ENCODE results near the gene PREB.
"Not testable (repeated sequence)": the region's sequence is repeated elsewhere in the genome, so short reads cannot be mapped to it uniquely, and the experiment has no call there.

The PREB gene, protein sequence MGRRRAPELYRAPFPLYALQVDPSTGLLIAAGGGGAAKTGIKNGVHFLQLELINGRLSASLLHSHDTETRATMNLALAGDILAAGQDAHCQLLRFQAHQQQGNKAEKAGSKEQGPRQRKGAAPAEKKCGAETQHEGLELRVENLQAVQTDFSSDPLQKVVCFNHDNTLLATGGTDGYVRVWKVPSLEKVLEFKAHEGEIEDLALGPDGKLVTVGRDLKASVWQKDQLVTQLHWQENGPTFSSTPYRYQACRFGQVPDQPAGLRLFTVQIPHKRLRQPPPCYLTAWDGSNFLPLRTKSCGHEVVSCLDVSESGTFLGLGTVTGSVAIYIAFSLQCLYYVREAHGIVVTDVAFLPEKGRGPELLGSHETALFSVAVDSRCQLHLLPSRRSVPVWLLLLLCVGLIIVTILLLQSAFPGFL

DNA sequence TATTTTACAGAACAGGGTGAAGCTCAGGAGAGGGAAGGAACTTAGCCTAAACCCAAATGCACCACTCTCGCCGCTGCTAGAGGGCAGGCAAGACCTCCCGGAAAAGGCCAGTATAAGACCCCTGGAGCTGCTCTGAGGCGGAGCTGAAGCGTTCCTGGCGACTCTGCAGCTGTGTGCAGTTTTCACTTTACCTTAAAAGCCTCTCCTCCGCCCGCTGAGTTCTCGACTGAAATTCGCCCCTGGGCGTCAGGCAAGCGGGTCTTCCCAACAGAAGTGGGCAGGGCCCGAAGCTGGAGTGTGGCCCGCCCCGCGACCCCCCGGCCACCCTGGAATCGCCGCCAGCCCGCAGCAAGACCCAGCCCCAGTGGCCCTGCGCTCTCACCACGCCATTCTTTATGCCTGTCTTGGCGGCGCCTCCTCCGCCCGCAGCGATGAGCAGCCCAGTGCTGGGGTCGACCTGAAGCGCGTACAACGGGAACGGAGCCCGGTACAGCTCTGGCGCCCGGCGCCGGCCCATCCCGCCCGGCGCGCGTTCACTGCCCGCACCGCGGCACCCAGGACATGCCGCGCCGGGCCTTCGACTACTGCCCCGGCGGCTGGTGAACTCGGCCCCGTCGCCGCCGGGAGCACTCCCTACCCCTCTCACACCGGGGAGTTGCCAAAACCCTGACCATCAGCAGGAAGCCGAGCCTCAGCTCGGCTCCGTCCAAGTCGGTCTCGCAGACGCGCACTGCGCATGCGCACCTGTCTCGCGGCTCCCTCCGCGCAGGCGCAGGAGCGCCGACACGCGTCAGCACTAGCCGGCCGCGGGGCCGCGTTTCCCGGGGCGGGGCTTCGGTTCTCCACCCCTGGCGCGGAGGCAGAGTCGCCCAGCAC, at the start of gene PREB:
PREB (minus strand) TSS at position 732 of the 876 bp plus-strand sequence; CDS start at position 517, 215 bp downstream.
- peak; percentile 97 for DNase-seq (ENCODE audit: low read depth, low spot score)

DNA sequence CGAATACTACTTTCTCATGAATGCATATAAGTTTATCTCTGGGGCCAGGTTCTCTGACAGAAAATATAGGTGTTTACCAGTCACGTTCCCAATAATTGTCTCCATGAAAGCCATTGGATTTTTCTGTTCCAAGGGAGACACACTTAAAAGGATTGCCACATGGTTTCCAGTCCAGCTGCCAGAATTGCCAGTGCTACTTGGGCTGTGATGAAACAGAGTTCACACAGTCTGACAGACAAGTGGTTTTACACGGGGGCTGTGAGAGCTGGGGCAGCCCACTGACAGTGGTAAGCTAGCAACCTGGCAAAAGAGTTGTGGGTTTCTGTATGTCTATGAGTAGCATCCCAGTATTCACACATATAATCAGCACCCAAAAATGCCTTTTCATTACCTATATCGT, 49.7 kb upstream of the PREB start:
- DNase-seq (ENCODE audit: low read depth, low spot score), result no peak

DNA sequence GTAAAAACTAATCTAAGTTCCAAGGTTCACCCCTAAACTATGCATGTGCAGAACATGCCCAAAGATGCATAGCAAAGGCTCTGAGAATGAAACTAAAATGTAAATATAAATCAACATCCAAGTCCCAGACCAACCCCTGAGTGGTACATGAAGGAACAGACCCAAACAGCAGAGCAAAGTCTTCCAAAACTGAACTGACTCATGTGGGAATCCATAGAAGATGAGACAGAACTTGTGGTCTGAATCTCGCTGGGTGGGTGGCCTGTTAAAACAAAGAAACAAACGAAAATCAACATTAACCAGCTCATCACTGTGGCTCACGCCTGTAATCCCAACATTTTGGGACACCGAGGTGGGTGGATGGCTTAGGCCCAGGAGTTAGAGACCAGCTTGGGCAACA, 47.9 kb upstream of the PREB start:
- no peak for DNase-seq (ENCODE audit: low read depth, low spot score)

DNA sequence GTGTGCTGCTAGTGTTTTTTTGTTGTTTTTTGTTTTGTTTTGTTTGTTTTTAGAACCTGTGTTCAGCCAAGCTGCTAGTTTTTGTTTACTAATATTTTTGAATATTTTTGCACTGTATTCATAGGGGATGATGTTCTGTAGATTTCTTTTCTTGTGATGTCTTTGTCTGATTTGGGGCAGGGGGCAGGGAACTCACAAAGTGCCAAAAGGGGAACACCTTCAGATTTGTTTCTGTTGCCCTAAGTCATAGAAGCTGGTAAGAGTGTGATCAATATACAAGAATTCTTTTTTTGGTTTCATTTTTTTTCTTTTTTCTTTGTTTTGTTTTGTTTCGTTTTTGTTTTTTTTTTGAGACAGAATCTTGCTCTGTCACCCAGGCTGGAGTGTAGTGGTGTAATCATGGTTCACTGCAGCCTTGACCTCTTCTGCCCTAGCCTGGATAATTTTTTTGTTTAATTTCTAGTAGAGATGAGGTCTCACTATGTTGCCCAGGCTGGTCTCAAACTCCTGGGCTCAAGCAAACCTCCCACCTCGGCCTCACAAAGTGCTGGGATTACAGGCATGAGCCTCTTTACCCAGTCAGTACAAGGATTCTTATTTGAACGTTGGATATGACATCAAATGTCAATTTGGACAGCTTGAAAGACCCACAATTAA, 45.0 kb upstream of the PREB start:
- DNase-seq (ENCODE audit: low read depth, low spot score), result no peak

DNA sequence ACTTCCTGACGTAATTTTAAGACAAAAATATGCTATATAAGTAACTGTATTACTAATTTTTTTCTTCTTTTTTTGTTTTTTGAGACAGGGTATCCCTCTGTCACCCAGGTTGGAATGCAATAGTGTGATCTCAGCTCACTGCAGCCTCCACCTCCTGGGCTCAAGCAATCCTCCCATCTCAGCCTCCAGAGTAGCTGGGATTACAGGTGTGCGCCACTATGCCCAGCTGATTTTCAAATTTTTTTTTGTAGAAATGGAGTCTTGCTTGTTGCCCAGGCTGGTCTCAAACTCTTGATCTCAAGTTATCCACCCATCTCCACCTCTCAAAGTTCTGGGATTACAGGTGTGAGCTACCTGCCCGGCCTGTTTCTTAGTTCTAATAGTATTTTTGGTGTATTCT, 44.0 kb upstream of the PREB start:
- DNase-seq (ENCODE audit: low read depth, low spot score), result no peak

DNA sequence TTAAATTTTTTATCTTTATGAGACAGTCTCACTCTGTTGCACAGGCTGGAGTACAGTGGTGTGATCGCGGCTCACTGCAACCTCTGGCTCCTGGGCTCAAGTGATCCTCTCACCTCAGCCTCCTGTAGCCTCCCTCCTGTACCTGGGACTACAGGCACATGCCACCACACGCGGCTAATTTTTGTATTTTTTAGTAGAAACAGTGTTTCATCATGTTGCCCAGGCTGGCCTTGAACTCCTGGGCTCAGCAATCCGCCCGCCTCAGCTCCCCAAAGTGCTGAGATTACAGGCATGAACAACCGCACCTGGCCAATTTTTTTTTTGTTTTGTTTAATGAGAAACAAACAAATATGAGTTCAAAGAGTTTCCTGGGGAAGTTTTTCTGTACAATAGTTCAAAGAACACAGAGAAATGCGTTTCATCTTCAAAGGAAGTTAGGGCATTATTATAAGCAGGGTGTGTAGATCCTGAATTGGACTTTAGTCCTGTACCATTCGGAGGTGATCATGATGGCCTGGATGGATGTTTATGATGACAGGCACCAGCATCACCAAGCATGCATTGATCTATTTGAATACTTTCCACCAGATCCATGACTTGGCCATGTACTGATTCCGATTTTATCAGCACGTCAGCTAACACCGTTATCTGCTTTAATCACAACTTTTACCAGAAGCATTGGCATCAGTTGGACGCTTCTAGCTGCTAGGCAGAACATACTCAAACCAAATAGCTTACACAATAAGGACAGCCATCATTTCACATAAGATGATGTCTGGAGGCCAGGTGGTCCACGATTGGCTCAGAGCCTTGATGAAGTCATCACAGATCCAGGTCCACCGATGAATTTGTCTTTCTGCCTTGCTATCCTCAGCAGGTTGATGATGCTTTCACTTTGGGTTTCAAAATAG, 43.3 kb upstream of the PREB start:
- no peak for DNase-seq (ENCODE audit: low read depth, low spot score)

DNA sequence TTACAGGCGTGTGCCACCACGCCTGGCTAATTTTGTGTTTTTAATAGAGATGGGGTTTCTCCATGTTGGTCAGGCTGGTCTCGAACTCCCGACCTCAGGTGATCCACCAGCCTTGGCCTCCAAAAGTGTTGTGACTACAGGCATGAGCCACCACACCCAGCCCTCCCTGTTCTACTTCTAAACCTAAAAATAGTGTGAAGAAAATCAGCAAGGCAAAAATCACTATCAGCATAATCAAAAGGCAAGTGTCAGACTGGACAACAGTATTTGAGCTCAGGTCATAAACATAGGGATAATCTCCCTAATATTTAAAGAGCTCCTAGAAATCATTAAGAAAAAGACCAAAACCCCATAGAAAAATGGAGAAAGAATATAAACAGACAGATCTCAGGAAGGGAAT, 41.3 kb upstream of the PREB start:
- not testable (repeated sequence) for DNase-seq (ENCODE audit: low read depth, low spot score)

DNA sequence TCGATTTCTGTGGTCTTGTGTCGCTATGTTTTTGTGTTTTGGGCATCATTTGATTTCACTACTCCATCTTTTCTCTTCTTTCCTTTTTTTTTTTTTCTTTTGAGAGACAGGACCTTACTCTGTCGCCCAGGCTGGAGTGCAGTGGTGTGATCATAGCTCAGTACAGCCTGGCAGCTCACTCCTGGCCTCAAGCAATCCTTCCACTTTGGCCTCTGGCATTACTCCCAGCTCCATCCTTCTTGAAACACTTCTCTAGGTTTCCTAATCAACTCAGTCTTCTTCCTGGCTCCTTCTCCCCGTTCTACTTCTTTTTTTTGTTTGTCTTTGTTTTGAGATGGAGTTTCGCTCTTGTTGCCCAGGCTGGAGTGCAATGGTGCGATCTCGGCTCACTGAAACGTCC, 40.9 kb upstream of the PREB start:
- no peak for DNase-seq (ENCODE audit: low read depth, low spot score)

DNA sequence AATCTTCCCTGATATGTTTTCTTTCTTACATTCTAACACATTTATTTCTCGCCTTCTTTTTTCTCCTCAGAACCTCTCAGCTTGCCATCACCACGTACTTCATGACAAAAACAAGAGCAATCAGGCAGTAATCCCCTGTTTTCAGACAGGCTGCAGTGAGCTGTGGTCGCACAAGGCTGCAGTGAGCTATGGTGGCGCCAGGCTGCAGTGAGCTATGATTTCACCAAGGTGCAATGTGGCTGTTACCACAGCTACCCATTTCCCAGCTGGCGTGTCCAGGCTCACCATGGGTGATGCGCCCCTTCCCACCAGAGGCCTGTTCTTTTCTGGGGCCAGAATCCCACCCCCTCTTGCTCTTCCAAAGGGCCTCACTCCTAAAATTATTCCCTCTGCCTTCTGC, 40.2 kb upstream of the PREB start:
- no peak for DNase-seq (ENCODE audit: low read depth, low spot score)

DNA sequence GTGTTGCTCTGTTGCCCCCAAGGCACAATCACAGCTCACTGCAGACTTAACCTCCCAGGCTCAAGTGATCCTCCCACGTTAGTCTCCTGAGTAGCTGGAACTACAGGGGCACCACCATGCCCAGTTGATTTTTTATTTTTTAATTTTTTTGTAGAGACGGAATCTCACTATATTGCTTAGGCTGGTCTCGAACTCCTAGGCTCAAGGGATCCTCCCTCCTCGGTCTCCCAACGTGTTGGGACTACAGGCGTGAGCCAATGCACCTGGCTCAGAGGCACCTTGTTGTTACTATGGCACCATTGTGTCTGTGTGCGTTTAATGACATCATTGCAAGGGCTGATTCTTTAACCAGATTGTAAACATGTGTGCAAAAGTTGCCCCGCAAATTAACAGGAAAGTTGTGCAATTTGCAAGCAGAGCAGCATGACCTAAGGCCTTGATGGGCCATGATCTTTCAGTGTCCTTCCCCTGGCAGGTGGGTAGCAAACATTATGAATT, 37.0 kb upstream of the PREB start:
- DNase-seq (ENCODE audit: low read depth, low spot score), result no peak

DNA sequence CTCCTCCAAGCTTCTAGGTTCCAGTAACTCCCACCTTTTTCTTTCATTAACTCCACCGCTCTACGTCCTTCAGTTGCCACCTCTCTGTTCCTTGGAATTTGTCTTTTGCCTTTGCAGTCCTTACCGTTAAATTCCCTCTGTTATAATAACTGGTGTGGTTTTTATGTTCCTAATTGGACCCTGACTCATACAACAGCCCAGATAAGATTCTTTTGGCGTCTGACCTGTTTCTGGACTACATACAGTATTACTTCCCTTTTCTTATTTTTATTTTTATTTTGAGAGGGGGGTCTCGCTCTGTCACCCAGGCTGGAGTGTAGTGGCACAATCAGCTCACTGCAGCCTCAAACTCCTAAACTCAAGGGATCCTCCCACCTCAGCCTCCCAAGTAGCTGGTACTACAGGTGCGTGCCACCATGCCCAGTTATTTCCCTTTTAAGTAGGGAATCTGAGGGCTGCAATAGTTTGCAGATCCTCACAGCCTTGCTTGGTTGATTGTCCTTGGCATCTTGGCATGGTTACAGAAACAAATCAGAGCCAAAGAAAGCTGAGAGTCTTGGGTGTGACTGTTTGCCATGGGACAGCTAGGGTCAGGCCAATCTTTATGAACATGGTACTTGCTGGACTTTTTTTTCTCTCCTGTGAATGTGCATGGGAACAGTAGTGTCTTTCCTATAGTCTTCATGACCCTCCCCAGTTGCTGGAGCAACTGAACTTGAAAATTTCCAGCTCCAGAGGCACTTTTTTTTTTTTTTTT, 36.3 kb upstream of the PREB start:
- no peak for DNase-seq (ENCODE audit: low read depth, low spot score)

DNA sequence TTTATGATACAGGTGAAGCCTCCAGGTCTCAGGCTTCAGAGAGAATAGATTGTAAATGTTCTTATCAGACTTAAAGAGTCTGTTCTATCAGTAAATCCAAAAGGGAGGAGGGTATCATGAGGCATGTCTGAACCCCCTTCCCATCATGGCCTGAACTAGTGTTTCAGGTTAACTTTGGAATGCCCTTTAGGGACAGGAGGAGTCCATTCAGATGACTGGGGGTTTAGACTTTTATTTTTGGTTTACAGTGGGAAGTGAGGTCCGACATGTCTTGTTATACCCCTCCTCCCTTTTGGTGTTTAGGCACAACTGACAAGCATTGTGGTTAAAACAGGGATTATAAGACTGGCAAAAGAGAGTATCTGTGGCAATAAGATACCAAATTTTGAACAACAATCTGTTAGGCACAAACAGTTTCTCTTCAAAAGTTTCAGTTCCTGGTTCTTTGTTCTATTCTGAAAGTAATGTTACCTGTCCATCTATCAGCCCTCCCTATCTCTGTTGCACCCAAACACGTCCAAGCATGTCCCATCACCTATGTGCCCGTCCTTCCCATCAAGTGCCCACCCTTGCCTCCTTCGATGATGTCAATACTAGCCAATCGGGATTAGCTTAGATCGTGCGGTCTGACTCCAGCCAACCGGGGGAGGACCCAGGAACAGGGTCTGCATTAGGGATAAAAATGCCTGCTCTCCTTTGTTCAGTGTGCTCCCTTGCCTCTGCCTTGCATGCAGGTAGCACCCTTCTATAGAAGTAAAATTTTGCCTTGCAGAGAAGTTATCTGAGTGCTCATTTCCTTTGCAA, 30.7 kb upstream of the PREB start:
- DNase-seq (ENCODE audit: low read depth, low spot score), result no peak

DNA sequence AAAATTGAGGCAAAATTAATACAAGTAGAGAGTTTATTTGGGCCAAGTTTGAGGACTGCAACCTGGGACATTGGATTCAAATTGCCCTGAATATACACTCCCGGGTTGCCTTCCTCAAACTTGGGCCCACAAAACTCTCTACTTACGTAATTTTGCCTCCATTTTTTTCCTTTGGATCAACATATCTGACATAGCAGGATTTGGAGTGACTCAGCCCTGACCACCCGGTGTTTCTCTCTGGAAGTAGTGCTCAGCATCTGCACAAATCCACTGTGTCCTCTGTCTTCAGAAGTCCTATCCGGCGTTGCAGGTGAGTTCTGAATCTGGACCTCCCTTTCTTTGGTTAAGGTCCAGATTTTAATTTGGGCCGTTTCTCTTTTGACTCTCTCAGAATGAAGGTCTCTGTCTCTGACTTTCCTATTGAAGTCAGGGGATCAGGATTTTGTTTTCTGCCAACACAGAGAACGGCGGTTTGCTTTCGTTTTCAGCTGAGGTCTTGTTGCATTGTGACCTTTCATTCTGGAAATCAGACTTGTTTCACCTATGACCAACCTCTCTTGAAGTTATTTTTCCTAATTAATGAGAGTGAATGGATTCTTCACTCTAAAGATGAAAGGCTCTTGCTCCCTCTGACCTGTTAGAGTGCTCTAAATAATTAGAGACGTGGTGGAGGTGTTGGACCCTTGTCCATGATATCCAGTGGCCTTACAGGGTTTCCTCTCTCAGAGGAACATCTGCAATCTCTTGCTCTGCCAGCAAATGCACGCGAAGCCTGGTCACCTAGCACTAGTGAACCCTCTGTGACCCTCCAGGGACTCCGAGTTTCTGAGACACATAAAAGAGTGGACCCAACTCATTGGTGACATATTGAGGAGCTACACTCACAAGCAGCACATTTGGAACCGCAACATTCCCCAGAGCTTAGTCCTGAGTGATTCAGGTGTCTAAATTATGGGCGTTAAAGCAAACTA, 28.0 kb upstream of the PREB start:
- DNase-seq (ENCODE audit: low read depth, low spot score), result no peak

DNA sequence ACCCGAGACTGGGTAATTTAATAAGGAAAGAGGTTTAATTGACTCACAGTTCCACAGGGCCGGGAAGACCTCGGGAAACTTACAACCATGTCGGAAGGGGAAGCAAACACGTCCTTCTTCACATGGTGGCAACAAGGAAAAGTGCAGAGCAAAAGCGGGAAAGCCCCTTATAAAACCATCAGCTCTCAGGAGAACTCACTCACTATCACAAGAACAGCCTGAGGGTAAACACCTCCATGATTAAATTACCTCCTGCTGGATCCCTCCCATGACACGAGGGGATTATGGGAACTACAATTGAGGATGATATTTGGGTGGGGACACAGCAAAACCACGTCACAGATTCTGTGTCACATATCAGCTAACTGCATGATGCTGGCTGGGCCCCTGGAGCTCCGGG, 25.8 kb upstream of the PREB start:
- no peak for DNase-seq (ENCODE audit: low read depth, low spot score)

DNA sequence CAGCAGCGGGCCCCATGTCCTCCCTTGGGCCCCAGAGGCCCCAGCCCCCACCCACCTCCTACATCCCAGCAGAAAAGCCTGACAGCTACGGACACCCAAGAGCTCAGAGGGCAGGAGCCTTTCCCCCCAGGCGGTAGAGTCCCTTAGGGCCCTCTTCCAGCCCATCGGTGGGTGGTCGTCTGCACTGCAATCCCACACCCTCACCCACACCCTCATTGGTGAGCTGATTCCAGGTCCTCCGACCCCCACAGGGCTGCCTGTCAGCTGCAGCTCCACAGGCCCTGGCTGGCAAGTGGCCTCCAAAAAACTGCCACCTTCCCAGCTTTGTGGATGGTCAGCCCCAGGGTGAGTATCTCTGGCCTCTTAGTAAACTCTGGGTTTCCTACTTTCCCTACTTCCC, 24.8 kb upstream of the PREB start:
- DNase-seq (ENCODE audit: low read depth, low spot score), result no peak

DNA sequence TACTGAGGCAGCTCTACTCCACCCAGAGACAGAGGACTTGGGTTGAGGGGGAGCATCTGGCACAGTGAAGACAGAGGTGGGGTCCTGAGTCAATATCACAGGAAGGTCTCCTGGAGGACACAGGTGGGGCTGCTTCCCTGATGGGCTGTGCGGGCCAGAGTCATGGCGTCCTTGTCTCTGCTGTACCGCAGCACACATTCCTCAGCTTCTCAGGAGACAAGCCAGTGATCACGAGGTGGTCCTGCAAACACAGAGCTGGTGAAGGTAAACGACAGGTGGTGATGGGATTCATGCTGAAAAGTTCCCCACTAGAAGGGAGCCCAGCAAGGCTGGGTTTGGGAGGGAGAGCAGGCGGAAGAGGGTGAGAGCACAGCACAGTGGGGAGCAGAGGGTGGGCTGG, 24.0 kb upstream of the PREB start:
- no peak for DNase-seq (ENCODE audit: low read depth, low spot score)

DNA sequence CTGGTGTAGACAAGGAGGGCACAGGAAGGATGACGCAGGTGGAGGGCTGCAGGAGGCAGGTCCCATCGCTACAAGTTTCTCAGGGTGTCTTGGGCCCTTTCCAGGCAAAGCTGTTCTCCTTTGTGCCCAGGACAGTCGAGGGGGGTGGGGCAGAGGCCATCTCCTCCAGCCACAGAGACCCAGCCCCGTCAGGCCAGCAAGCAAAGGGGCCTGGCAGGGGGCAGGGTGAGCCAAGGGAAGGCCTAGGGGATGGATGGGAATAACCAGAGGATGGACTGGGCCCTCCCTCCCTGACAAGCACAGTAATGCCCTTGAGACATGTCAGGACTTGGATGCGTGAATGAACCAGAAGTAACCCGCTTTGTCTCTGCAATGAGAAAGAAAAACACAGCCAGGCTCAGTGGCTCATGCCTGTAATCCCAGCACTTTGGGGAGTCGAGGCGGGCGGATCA, 20.7 kb upstream of the PREB start:
- DNase-seq (ENCODE audit: low read depth, low spot score), result no peak

DNA sequence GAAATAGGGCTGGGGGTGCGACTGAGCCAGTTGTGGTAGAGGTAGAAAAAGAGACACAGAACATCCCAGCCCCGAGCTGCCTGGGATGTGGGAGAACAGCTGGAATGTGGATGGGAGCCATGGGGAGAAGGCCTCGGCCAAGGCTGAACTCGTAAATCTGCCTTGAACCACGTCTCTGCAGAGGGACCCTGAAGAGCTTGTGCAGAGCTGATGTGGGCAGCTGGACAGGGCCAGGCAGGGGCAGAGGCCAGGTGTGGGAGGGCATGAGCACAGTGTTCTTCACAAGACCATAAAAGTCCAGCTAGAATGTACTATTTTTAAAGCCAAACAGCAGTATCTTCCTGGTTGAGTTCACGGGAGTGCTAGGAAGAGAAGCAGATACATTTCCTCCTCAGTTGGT, 20.1 kb upstream of the PREB start:
- DNase-seq (ENCODE audit: low read depth, low spot score), result no peak
